Transverse colon (tissue), 4 donors: Measurements from ENCODE around the gene MAPRE2.

Source experiments
- EP300 ChIP-seq: sonication (generic); formaldehyde crosslinking; IDR thresholded peaks from one replicate; pipeline ENCODE4 v1.6.1; 2017; ENCODE audit warnings: antibody characterized with exemption, low read depth
- POLR2A ChIP-seq: fragments of 450-650 bp; IDR thresholded peaks from one replicate; pipeline ENCODE4 v1.6.1; 2016; ENCODE audit warnings: antibody characterized with exemption, mild to moderate bottlenecking, moderate library complexity
- POLR2AphosphoS5 ChIP-seq, 3 donors: sonication (generic); formaldehyde crosslinking; IDR thresholded peaks; one replicate each; pipeline ENCODE4 v1.6.1; 2016; ENCODE audit warnings: antibody characterized with exemption in 3 of 3
- TF ChIP-seq, protein P1 (sequence below), 5 experiments: fragments of 200-600 bp in 3 of 5; fragments of 450-650 bp in 2 of 5; sonication (generic) in 3 of 5; IDR thresholded peaks; 1 replicate in 2 of 5; 2 replicates in 3 of 5; pipeline ENCODE4 v1.5.1; 2016 to 2017; ENCODE audit warnings: antibody characterized with exemption in 5 of 5, inconsistent platforms in 3 of 5, mild to moderate bottlenecking in 2 of 5, moderate library complexity in 1 of 5

DNA sequence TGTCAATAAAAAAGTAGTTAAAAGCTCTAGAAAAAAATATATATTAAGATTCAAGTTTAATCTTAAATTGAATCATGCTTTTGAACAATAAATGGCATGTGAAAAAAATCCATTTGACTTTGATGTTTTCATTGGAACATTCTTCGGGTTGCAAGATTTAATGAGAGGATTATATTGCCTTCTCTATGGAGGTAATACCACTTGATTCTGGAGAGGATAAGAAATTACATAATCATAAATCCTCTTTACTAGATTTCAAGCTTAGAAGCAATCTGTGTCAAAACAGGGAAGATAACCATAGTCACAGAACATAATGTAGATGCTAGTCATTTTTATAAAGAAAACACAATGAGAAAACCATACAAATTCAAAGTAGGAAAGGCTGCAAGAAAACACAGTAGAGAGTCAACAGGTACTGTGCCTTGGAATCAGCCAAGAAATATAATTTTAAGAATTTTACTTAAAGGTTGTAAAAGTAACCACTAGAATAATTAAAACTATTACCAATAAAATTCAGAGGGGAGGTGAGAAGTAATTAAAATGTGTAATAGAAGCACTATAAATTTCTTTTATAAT lies 18.7 kb upstream of the MAPRE2 start:
- TF ChIP-seq, protein P1, sequence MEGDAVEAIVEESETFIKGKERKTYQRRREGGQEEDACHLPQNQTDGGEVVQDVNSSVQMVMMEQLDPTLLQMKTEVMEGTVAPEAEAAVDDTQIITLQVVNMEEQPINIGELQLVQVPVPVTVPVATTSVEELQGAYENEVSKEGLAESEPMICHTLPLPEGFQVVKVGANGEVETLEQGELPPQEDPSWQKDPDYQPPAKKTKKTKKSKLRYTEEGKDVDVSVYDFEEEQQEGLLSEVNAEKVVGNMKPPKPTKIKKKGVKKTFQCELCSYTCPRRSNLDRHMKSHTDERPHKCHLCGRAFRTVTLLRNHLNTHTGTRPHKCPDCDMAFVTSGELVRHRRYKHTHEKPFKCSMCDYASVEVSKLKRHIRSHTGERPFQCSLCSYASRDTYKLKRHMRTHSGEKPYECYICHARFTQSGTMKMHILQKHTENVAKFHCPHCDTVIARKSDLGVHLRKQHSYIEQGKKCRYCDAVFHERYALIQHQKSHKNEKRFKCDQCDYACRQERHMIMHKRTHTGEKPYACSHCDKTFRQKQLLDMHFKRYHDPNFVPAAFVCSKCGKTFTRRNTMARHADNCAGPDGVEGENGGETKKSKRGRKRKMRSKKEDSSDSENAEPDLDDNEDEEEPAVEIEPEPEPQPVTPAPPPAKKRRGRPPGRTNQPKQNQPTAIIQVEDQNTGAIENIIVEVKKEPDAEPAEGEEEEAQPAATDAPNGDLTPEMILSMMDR (IDR thresholded peaks at IDR 0.05): no peak
- TF ChIP-seq POLR2A (no peak), EP300 (no peak), POLR2AphosphoS5 (IDR thresholded peaks at IDR 0.05) (no peak)
